Heart left ventricle (tissue), 13 donors: ENCODE measurements around the gene CTAG1B.

ENCODE experiments used
- POLR2A ChIP-seq, 2 donors: fragments of 450-650 bp; IDR thresholded peaks; one replicate each; pipeline ENCODE4 v1.6.1; 2017; ENCODE audit warnings: antibody characterized with exemption in 2 of 2, mild to moderate bottlenecking in 2 of 2, moderate library complexity in 2 of 2
- TF ChIP-seq, protein P1 (sequence below), 12 donors: fragments of 200-600 bp; sonication (generic) in 4 of 12; IDR thresholded peaks; one replicate each; pipeline versions ENCODE4 v1.5.0 to v1.8.0; 2018 to 2022; ENCODE audit warnings: antibody characterized with exemption in 12 of 12, mild to moderate bottlenecking in 5 of 12
- donor health status: ischemic (EF 13 %, LVEDD 7.1; RV severe dilation, severe dysfunction).
- donor health status: DM: no; HTN: yes; CAD: no.
- donor health status: DM: no; HTN: no; CAD: no.
- donor health status: ischemic (EF 25% LVEDD 6.9; RV normal size, moderate dysfunction).
- donor health status: ischemic (EF 25% LVEDD 5.7; RV mildly dilated, moderate dysfunction).
- donor health status: ischemic (EF 35%, LVEDD 5.7; RV mildly dilated, moderate dysfunction).
- donor health status: nonischemic (EF 11% LVEDD 7.7; RV severe dilation, severe dysfunction).
- donor health status: DM: yes; HTN: yes; CAD: no.
- donor health status: PGD.
- donor health status: ischemic (EF 29% LVEDD 5.4; RV normal size, mild dysfunction).
- donor health status: nonischemic (EF 23%, LVEDD 6.1; RV moderate dilation, normal function).

DNA sequence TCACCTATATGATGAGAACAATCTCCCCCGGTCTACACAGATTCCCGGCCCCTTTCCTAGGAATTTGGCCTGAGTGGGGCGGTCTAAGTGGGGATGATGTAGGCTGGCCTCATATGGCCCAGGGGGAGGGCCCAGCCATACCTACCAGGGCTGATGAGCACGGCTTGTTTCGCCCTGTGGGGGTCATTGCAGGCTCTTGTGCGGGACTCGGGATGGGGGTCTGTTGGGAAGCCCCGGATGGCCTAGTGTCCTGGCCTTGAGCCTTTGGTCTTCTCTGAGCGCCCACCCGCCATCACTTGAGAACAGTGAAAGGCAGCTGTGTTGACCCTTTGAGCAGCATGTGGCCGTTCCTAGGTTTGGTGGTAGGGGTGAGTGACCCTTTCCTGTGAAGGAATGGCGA, 39.1 kb upstream of the CTAG1B start:
- TF ChIP-seq, protein P1, sequence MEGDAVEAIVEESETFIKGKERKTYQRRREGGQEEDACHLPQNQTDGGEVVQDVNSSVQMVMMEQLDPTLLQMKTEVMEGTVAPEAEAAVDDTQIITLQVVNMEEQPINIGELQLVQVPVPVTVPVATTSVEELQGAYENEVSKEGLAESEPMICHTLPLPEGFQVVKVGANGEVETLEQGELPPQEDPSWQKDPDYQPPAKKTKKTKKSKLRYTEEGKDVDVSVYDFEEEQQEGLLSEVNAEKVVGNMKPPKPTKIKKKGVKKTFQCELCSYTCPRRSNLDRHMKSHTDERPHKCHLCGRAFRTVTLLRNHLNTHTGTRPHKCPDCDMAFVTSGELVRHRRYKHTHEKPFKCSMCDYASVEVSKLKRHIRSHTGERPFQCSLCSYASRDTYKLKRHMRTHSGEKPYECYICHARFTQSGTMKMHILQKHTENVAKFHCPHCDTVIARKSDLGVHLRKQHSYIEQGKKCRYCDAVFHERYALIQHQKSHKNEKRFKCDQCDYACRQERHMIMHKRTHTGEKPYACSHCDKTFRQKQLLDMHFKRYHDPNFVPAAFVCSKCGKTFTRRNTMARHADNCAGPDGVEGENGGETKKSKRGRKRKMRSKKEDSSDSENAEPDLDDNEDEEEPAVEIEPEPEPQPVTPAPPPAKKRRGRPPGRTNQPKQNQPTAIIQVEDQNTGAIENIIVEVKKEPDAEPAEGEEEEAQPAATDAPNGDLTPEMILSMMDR (IDR thresholded peaks at IDR 0.05) = no peak
- TF ChIP-seq POLR2A (IDR thresholded peaks at IDR 0.05) = no peak
